WTC11 (cell line): Measurements from ENCODE around the gene CREG2.

ENCODE experiments used
- CBFB ChIP-seq: sonication (generic); formaldehyde crosslinking; IDR thresholded peaks from 2 replicates; pipeline ENCODE4 v1.8.1; 2022; ENCODE audit warnings: mild to moderate bottlenecking, low read depth, missing genetic modification reagents
- CTCF ChIP-seq: fragments of 200-600 bp; IDR thresholded peaks from 2 replicates; pipeline ENCODE4 v1.8.0; 2022; ENCODE audit warnings: antibody characterized with exemption
- E2F5 ChIP-seq: sonication (generic); formaldehyde crosslinking; IDR thresholded peaks from 2 replicates; pipeline ENCODE4 v1.8.1; 2022; ENCODE audit warnings: mild to moderate bottlenecking, moderate library complexity, missing genetic modification reagents
- KAT7 ChIP-seq: sonication (generic); formaldehyde crosslinking; IDR thresholded peaks from 2 replicates; pipeline ENCODE4 v1.8.1; 2023; ENCODE audit warnings: missing genetic modification reagents, mild to moderate bottlenecking, borderline replicate concordance
- MAX ChIP-seq: sonication (generic); formaldehyde crosslinking; IDR thresholded peaks from 2 replicates; pipeline ENCODE4 v1.8.0; 2022; ENCODE audit warnings: mild to moderate bottlenecking, missing genetic modification reagents
- MYBL2 ChIP-seq: sonication (generic); formaldehyde crosslinking; IDR thresholded peaks from 2 replicates; pipeline ENCODE4 v1.8.1; 2023; ENCODE audit warnings: mild to moderate bottlenecking, moderate library complexity, missing genetic modification reagents
- NR3C1 ChIP-seq: sonication (generic); formaldehyde crosslinking; conservative IDR thresholded peaks from 2 replicates; pipeline ENCODE4 v1.8.1; 2023; ENCODE audit warnings: low read depth, mild to moderate bottlenecking, missing genetic modification reagents
- OVOL2 ChIP-seq: fragments of 250-450 bp; sonication (Bioruptor Pico); IDR thresholded peaks from 2 replicates; pipeline ENCODE4 v1.9.0; 2021; ENCODE audit warnings: mild to moderate bottlenecking, borderline replicate concordance
- SP1 ChIP-seq: sonication (generic); formaldehyde crosslinking; conservative IDR thresholded peaks from 2 replicates; pipeline ENCODE4 v1.8.1; 2022; ENCODE audit warnings: missing genetic modification reagents
- TCF7 ChIP-seq: sonication (generic); formaldehyde crosslinking; IDR thresholded peaks from 2 replicates; pipeline ENCODE4 v1.8.0; 2022; ENCODE audit warnings: mild to moderate bottlenecking, low read depth, missing genetic modification reagents, moderate library complexity
- ZNF138 ChIP-seq: sonication (generic); formaldehyde crosslinking; conservative IDR thresholded peaks from 2 replicates; pipeline ENCODE4 v1.8.1; 2022; ENCODE audit warnings: mild to moderate bottlenecking, moderate library complexity, missing genetic modification reagents
- ZNF263 ChIP-seq: sonication (generic); formaldehyde crosslinking; IDR thresholded peaks from 2 replicates; pipeline ENCODE4 v1.8.1; 2022; ENCODE audit warnings: low read depth, mild to moderate bottlenecking, moderate library complexity, missing genetic modification reagents

- TF ChIP-seq KAT7 (CRISPR knock-in tag) = no peak
- no peak for TF ChIP-seq CTCF
- TF ChIP-seq TCF7 (CRISPR knock-in tag) = no peak
- TF ChIP-seq OVOL2 (CRISPR knock-in tag) = no peak
- TF ChIP-seq ZNF138 (CRISPR knock-in tag) = no peak
- no peak for TF ChIP-seq ZNF263 (CRISPR knock-in tag)
- TF ChIP-seq NR3C1 (CRISPR knock-in tag) = no peak
- no peak for TF ChIP-seq MYBL2
- no peak for TF ChIP-seq CBFB (CRISPR knock-in tag)
- TF ChIP-seq SP1 (CRISPR knock-in tag) = no peak
- no peak for TF ChIP-seq E2F5
- no peak for TF ChIP-seq MAX (CRISPR knock-in tag)
Measured at GRCh38 chr2:101331202-101331601, 56.1 kb downstream of the CREG2 start.
